ENCODE measurements around the gene AKAP8. TPM values are rescaled to one million over a fixed set of nuclear protein-coding genes. Genes with fewer than 3 reads are reported as not detected.

AKAP8 gene
- polyA plus RNA-seq, 1 donor from 2014 or later, result 22.7 TPM

- Histone ChIP-seq H3K9ac (ENCODE audit: low read length) (no peak overlapping the region), H3K9me2 (ENCODE audit: insufficient read depth, low read length) (no peaks in the 10 kb centered on the region), H3K79me2 (replicated peaks; ENCODE audit: insufficient read depth, low read length) (peaks cover 21% of the 10 kb centered on the region), H3K9me3 (ENCODE audit: low read length) (no peaks in the 10 kb centered on the region), H3F3A (ENCODE audit: insufficient read depth, low read length, poor library complexity, severe bottlenecking) (no peaks in the 10 kb centered on the region), H3K4me2 (ENCODE audit: low read length) (no peak overlapping the region), H3K27me3 (ENCODE audit: insufficient read depth, low read depth, low read length) (no peaks in the 10 kb centered on the region), H3K4me3 (ENCODE audit: low read length) (no peak overlapping the region), H4K20me1 (ENCODE audit: insufficient read depth) (no peaks in the 10 kb centered on the region), H2AFZ (ENCODE audit: low read depth, low read length) (no peak overlapping the region), H3K27ac (ENCODE audit: low read length) (no peak overlapping the region), H3K36me3 (ENCODE audit: insufficient read depth, low read length) (no peaks in the 10 kb centered on the region)
- no peak for TF ChIP-seq EP300 (conservative IDR thresholded peaks at IDR 0.05; ENCODE audit: poor library complexity, severe bottlenecking)
- TF ChIP-seq, protein P1, sequence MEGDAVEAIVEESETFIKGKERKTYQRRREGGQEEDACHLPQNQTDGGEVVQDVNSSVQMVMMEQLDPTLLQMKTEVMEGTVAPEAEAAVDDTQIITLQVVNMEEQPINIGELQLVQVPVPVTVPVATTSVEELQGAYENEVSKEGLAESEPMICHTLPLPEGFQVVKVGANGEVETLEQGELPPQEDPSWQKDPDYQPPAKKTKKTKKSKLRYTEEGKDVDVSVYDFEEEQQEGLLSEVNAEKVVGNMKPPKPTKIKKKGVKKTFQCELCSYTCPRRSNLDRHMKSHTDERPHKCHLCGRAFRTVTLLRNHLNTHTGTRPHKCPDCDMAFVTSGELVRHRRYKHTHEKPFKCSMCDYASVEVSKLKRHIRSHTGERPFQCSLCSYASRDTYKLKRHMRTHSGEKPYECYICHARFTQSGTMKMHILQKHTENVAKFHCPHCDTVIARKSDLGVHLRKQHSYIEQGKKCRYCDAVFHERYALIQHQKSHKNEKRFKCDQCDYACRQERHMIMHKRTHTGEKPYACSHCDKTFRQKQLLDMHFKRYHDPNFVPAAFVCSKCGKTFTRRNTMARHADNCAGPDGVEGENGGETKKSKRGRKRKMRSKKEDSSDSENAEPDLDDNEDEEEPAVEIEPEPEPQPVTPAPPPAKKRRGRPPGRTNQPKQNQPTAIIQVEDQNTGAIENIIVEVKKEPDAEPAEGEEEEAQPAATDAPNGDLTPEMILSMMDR (IDR thresholded peaks at IDR 0.05; ENCODE audit: poor library complexity, severe bottlenecking), result no peak
- TF ChIP-seq SMC3 (conservative IDR thresholded peaks at IDR 0.05; ENCODE audit: poor library complexity), result no peak
- no peak for TF ChIP-seq MXI1 (conservative IDR thresholded peaks at IDR 0.05; ENCODE audit: poor library complexity, severe bottlenecking)
- no peak for TF ChIP-seq REST (IDR thresholded peaks at IDR 0.05; ENCODE audit: borderline replicate concordance)
- no peak for TF ChIP-seq RAD21 (conservative IDR thresholded peaks at IDR 0.05)
- TF ChIP-seq TAF1 (IDR thresholded peaks at IDR 0.05; ENCODE audit: low read depth), result no peak
- TF ChIP-seq POLR2AphosphoS5 (IDR thresholded peaks at IDR 0.05), result no peak
- TF ChIP-seq EZH2 (IDR thresholded peaks at IDR 0.05; ENCODE audit: borderline replicate concordance, insufficient read depth, low read length, poor library complexity, severe bottlenecking), result no peak
These were observed 2.3 kb upstream of the AKAP8 start for GRCh38 chr19:15381864-15382263.

GRCh38 chr19:15381429-15381828, 1.8 kb upstream of the AKAP8 start:
- H3K4me2 ChIP-seq (ENCODE audit: low read length), result no peak overlapping the region
- TF ChIP-seq, protein P1 (IDR thresholded peaks at IDR 0.05; ENCODE audit: poor library complexity, severe bottlenecking), result no peak
- TF ChIP-seq MXI1 (conservative IDR thresholded peaks at IDR 0.05; ENCODE audit: poor library complexity, severe bottlenecking) (no peak), EZH2 (IDR thresholded peaks at IDR 0.05; ENCODE audit: borderline replicate concordance, insufficient read depth, low read length, poor library complexity, severe bottlenecking) (no peak), RAD21 (conservative IDR thresholded peaks at IDR 0.05) (no peak), EP300 (conservative IDR thresholded peaks at IDR 0.05; ENCODE audit: poor library complexity, severe bottlenecking) (no peak), POLR2AphosphoS5 (IDR thresholded peaks at IDR 0.05) (no peak), REST (IDR thresholded peaks at IDR 0.05; ENCODE audit: borderline replicate concordance) (no peak), SMC3 (conservative IDR thresholded peaks at IDR 0.05; ENCODE audit: poor library complexity) (no peak), TAF1 (IDR thresholded peaks at IDR 0.05; ENCODE audit: low read depth) (no peak)
- H3F3A ChIP-seq (ENCODE audit: insufficient read depth, low read length, poor library complexity, severe bottlenecking), result no peaks in the 10 kb centered on the region
- H3K9me3 ChIP-seq (ENCODE audit: low read length), result no peaks in the 10 kb centered on the region
- no peak overlapping the region for H3K27ac ChIP-seq (ENCODE audit: low read length)
- no peaks in the 10 kb centered on the region for H3K9me2 ChIP-seq (ENCODE audit: insufficient read depth, low read length)
- no peak overlapping the region for H3K9ac ChIP-seq (ENCODE audit: low read length)
- no peak overlapping the region for H2AFZ ChIP-seq (ENCODE audit: low read depth, low read length)
- H3K36me3 ChIP-seq (ENCODE audit: insufficient read depth, low read length), result no peaks in the 10 kb centered on the region
- peaks cover 24% of the 10 kb centered on the region for H3K79me2 ChIP-seq (replicated peaks; ENCODE audit: insufficient read depth, low read length)
- H3K27me3 ChIP-seq (ENCODE audit: insufficient read depth, low read depth, low read length), result no peaks in the 10 kb centered on the region
- no peak overlapping the region for H3K4me3 ChIP-seq (ENCODE audit: low read length)
- H4K20me1 ChIP-seq (ENCODE audit: insufficient read depth), result no peaks in the 10 kb centered on the region

Measured in neural cell (in vitro differentiated cells).